ENCODE measurements around the gene SPACA7.

SPACA7 gene

DNA sequence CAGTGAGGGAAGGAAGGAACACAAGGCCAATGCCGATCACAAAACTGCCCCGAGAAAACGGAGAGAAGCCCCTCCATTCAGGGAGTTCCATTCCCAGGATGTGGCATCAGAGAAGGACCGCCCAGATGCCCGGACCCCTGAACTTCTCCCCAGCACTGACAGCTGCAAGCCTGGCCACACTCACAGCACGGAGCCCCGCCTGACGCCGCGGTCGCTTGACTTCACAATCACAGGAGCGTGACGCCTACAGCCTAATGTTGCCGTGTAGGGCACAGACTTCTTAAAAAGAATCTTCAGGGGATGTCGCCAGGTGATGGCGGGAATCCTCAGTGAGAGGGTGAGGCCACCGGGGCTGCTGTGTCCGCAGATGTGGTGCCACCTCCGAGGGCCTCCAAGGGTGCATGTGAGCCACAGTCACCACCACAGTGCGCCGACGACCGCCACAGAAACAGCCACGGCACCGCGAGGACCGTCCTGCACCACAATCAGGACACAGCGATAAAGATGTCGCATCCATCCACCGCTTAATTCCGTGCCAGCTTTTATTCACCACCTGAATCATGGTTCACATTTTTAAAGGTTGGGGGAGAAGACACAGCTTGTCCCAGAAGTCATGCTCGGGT, 77.2 kb downstream of the SPACA7 start:
- ChIA-PET CTCF (no interaction called here), POLR2A (no interaction called here)
- TF ChIP-seq SUZ12 (IDR thresholded peaks at IDR 0.05) (no peak), BHLHE40 (IDR thresholded peaks at IDR 0.05; ENCODE audit: borderline replicate concordance) (no peak), CTBP1 (IDR thresholded peaks at IDR 0.05; ENCODE audit: borderline replicate concordance) (no peak), TARDBP (IDR thresholded peaks at IDR 0.05) (no peak), ZNF384 (IDR thresholded peaks at IDR 0.05) (no peak), SP1 (IDR thresholded peaks at IDR 0.05) (no peak), ARNT (IDR thresholded peaks at IDR 0.05) (no peak)
- no peak for DNase-seq (ENCODE audit: extremely low spot score)

DNA sequence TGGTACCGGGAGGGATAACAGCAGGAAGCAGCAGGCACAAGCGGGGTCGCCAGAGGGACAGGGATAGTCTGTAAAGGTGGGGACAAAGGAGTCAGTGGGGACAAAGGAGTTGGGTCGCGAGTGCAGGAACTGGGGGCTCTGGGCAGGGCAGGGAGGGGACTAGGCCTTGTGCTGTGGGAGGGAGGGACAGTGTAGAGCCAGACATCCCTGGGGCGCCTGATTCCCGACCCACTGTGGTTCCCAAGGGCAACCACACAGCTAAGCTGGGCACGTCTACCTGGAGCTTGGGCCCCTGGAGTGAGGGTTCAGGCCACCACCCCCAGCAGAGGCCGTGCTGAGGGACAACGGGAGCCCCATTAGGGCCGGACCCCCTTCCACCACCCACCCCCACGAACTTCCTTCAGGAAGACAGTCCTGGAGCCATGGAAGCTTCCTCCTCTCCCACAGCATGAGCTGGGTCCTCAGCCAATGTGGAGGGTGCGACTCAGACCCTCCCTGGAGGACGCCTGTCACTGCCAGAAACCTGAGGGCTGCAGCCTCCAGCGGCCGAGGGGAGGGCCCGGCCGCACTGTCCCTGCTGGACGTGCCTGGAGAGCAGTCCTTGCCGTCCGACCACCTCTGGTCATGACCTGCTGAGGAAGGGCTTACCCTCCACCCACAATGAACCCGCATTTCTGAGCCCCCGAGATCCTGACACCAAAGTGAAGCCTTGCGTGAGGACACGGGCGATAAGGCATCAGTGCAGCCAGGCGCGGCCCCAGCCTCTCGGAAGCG, 77.9 kb downstream of the SPACA7 start:
- DNase-seq (ENCODE audit: extremely low spot score): no peak
- ChIA-PET POLR2A (no interaction called here), CTCF (no interaction called here)
- no peak for TF ChIP-seq LEF1 (IDR thresholded peaks at IDR 0.05; ENCODE audit: borderline replicate concordance)
- no peak for TF ChIP-seq BHLHE40 (IDR thresholded peaks at IDR 0.05; ENCODE audit: borderline replicate concordance)
- TF ChIP-seq TARDBP (IDR thresholded peaks at IDR 0.05): no peak
- no peak for TF ChIP-seq FOXK2 (IDR thresholded peaks at IDR 0.05)

DNA sequence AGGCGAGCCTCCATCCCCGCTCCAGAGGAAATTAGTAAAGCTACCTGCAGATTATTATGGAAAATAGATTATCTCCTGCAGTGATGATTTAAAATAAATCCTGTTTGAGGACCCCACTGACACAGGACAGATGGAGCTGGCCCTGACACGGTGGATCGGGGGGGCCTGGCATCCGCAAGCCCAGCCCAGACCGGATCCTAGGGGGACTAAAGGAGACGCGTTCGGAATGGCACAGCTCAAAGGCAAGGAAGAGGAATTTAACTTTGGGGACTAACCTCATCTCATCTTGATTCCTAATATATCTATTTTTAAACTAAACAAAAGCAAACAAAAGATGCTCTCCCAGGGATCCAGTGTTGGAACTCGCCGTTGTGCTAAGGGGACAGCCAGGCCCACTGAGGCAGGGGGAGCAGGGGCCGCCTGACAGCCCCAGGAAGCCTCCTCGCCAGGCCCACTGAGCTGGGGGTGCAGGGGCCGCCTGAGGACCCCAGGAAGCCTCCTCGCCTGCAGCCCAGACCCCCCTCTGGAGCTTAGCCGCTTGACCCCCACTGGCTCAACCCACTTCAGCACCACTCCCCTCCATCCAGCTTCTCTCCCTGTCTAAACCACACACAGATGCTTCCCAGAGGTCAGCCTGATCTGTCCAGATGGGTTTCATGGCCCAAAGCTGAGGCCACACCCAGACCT, 78.6 kb downstream of the SPACA7 start:
- CTCF ChIA-PET: no interaction called here
- no peak for DNase-seq (ENCODE audit: extremely low spot score)
- TF ChIP-seq ARNT (IDR thresholded peaks at IDR 0.05) (no peak), ELF4 (IDR thresholded peaks at IDR 0.05) (no peak), BHLHE40 (IDR thresholded peaks at IDR 0.05; ENCODE audit: borderline replicate concordance) (no peak), FOXK2 (IDR thresholded peaks at IDR 0.05) (no peak), NFRKB (IDR thresholded peaks at IDR 0.05) (no peak), LEF1 (IDR thresholded peaks at IDR 0.05; ENCODE audit: borderline replicate concordance) (no peak), SP1 (IDR thresholded peaks at IDR 0.05) (no peak), ZNF384 (IDR thresholded peaks at IDR 0.05) (no peak), CTBP1 (IDR thresholded peaks at IDR 0.05; ENCODE audit: borderline replicate concordance) (no peak), TARDBP (IDR thresholded peaks at IDR 0.05) (no peak), SUZ12 (IDR thresholded peaks at IDR 0.05) (no peak), HDGF (IDR thresholded peaks at IDR 0.05; ENCODE audit: borderline replicate concordance) (no peak), L3MBTL2 (conservative IDR thresholded peaks at IDR 0.05) (no peak), FOXM1 (IDR thresholded peaks at IDR 0.05; ENCODE audit: borderline replicate concordance) (no peak), FOXA1 (IDR thresholded peaks at IDR 0.05) (no peak)
- TF ChIP-seq, protein P1, sequence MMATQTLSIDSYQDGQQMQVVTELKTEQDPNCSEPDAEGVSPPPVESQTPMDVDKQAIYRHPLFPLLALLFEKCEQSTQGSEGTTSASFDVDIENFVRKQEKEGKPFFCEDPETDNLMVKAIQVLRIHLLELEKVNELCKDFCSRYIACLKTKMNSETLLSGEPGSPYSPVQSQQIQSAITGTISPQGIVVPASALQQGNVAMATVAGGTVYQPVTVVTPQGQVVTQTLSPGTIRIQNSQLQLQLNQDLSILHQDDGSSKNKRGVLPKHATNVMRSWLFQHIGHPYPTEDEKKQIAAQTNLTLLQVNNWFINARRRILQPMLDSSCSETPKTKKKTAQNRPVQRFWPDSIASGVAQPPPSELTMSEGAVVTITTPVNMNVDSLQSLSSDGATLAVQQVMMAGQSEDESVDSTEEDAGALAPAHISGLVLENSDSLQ (IDR thresholded peaks at IDR 0.05): no peak
- POLR2A ChIA-PET: no interaction called here

DNA sequence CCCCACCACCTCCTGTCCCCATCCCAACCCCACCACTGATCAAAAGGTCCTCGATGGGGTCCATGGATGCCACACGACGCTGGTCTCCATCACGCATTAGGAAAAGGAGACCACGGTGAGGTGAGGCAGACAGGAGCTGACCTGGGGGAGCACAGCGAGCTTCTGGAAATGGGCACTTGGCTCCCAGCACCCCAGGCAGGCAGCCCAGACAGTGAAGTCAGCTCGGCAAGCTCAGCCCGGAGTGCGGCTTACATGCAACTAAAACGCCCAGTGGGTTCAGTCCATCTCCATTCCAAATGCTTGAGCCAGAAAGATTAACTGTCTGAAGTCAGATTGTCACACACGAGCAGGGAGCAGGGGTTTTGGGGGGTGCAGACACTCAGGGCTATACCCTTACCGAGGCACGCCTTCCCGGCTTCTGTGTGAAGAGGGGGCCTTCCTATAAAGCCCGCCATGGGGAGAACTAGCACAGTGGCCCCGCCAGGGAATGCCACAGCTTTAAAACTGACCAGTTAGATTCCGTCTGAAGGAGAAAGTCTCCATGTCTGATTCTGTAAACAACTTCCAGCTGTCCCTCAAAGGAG, 79.4 kb downstream of the SPACA7 start:
- ChIA-PET CTCF (no interaction called here), POLR2A (no interaction called here)
- TF ChIP-seq FOXK2 (IDR thresholded peaks at IDR 0.05): no peak
- no peak for TF ChIP-seq HDGF (IDR thresholded peaks at IDR 0.05; ENCODE audit: borderline replicate concordance)
- no peak for TF ChIP-seq BHLHE40 (IDR thresholded peaks at IDR 0.05; ENCODE audit: borderline replicate concordance)
- no peak for TF ChIP-seq FOXM1 (IDR thresholded peaks at IDR 0.05; ENCODE audit: borderline replicate concordance)
- TF ChIP-seq FOXA1 (IDR thresholded peaks at IDR 0.05): no peak
- TF ChIP-seq SUZ12 (IDR thresholded peaks at IDR 0.05): no peak
- TF ChIP-seq ELF4 (IDR thresholded peaks at IDR 0.05): no peak
- no peak for TF ChIP-seq TARDBP (IDR thresholded peaks at IDR 0.05)
- TF ChIP-seq SP1 (IDR thresholded peaks at IDR 0.05): no peak
- TF ChIP-seq, protein P1 (IDR thresholded peaks at IDR 0.05): no peak
- no peak for TF ChIP-seq ZNF384 (IDR thresholded peaks at IDR 0.05)
- TF ChIP-seq LEF1 (IDR thresholded peaks at IDR 0.05; ENCODE audit: borderline replicate concordance): no peak
- no peak for DNase-seq (ENCODE audit: extremely low spot score)

DNA sequence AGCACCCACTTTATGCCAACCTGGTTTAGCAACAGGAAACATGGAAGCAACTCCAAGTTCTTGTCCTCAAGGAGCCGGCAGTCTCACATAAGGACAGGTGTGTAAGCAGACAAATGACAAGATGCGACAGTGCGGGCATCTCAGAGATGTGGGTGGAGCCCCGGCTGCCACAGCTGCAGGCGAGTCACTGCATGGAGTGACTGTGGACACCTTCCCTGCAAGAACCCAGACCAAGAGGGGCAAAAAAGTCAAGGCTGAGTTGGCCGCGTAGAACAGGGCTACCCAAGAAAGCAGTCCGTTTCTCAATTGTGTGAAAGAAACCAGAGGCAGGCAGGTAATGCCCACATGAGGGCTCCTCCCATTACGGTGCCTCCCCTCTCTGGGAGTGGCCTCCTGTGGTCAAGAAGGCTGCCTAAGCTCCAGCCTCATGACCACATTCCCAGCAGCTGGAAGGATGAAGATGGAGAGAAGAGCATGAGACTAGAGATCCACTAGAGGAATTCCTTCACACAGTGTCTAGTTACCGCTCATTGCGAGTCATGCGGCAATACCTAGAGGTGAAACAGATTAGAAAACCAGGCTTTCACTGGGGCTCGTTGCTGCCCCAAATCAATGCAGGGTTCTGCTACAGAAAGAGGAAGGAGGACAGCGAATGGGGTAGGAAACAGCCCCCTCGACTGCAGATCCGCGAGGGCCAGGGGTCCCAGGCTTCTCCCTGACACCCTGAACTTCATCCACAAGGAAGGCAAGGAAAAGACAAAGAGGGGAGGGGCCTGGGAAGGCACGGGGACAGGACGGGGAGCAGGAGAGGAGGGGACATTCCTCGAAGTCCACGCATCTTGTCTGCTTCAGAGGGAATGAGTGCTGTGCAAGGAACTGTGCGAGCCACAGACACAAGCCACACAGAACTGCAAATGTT, 80.2 kb downstream of the SPACA7 start:
- CTCF ChIA-PET: no interaction called here
- no peak for DNase-seq (ENCODE audit: extremely low spot score)
- POLR2A ChIA-PET: no interaction called here
- TF ChIP-seq SUZ12 (IDR thresholded peaks at IDR 0.05) (no peak), L3MBTL2 (conservative IDR thresholded peaks at IDR 0.05) (no peak), TARDBP (IDR thresholded peaks at IDR 0.05) (no peak), FOXM1 (IDR thresholded peaks at IDR 0.05; ENCODE audit: borderline replicate concordance) (no peak), HDGF (IDR thresholded peaks at IDR 0.05; ENCODE audit: borderline replicate concordance) (no peak), LEF1 (IDR thresholded peaks at IDR 0.05; ENCODE audit: borderline replicate concordance) (no peak), ELF4 (IDR thresholded peaks at IDR 0.05) (no peak), CTBP1 (IDR thresholded peaks at IDR 0.05; ENCODE audit: borderline replicate concordance) (no peak), SP1 (IDR thresholded peaks at IDR 0.05) (no peak), FOXK2 (IDR thresholded peaks at IDR 0.05) (no peak), BHLHE40 (IDR thresholded peaks at IDR 0.05; ENCODE audit: borderline replicate concordance) (no peak), FOXA1 (IDR thresholded peaks at IDR 0.05) (no peak), NFRKB (IDR thresholded peaks at IDR 0.05) (no peak), ARNT (IDR thresholded peaks at IDR 0.05) (no peak), ZNF384 (IDR thresholded peaks at IDR 0.05) (no peak)
- TF ChIP-seq, protein P1 (IDR thresholded peaks at IDR 0.05): no peak

All from HEK293T (cell line).